ENCODE results near the gene EFCAB13. TPM values are rescaled to one million over a fixed set of nuclear protein-coding genes. Genes with fewer than 3 reads are reported as not detected.
A peak's percentile ranks its signal among the peaks of the same experiment; 100 is the strongest.

EFCAB13 gene
- total RNA-seq, 6 donors from 2014 or later: 3.2 to 21.0 (median 8.1) TPM

DNA sequence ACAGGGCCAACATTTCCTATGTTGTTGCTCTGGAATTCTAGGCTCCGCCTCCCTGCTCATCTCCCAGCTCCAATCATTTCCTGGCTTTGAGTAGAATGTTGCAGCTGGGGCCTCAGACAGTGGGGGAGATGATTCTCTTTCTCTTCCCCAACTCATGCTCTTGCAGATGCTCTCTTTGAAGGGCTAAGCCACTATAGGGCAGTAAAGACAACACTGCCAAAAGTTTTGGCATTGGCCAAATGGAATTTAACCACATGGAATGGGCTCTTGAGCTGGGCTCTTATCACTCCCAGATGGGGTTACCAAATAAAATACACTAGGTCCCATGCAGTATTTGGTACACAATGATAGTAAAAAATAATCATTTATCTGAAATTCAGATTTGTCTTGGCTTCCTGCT, 19.6 kb upstream of the EFCAB13 start:
- Histone ChIP-seq H3K9me3 (peaks cover 0 to 5% (median 0%) of the 10 kb centered on the region in 4 donors), H3K4me1 (peaks cover 12 to 20% (median 15%) of the 10 kb centered on the region in 4 donors), H3K27ac (no peak overlapping the region), H3K4me3 (no peak overlapping the region), H3K27me3 (no peaks in the 10 kb centered on the region), H3K36me3 (no peaks in the 10 kb centered on the region)
- TF ChIP-seq POLR2A (IDR thresholded peaks at IDR 0.05): no peak
- no peak for TF ChIP-seq POLR2AphosphoS5 (IDR thresholded peaks at IDR 0.05)
- TF ChIP-seq EP300 (IDR thresholded peaks at IDR 0.05): no peak
- TF ChIP-seq, protein P1, sequence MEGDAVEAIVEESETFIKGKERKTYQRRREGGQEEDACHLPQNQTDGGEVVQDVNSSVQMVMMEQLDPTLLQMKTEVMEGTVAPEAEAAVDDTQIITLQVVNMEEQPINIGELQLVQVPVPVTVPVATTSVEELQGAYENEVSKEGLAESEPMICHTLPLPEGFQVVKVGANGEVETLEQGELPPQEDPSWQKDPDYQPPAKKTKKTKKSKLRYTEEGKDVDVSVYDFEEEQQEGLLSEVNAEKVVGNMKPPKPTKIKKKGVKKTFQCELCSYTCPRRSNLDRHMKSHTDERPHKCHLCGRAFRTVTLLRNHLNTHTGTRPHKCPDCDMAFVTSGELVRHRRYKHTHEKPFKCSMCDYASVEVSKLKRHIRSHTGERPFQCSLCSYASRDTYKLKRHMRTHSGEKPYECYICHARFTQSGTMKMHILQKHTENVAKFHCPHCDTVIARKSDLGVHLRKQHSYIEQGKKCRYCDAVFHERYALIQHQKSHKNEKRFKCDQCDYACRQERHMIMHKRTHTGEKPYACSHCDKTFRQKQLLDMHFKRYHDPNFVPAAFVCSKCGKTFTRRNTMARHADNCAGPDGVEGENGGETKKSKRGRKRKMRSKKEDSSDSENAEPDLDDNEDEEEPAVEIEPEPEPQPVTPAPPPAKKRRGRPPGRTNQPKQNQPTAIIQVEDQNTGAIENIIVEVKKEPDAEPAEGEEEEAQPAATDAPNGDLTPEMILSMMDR (IDR thresholded peaks at IDR 0.05): no peak
- ATAC-seq (ENCODE audit: low FRiP score in 2 of 2) (no peak), DNase-seq (no peak)
- WGBS, 2 donors: 86 to 93% methylated on average over 1 of the region's 1 CpG

DNA sequence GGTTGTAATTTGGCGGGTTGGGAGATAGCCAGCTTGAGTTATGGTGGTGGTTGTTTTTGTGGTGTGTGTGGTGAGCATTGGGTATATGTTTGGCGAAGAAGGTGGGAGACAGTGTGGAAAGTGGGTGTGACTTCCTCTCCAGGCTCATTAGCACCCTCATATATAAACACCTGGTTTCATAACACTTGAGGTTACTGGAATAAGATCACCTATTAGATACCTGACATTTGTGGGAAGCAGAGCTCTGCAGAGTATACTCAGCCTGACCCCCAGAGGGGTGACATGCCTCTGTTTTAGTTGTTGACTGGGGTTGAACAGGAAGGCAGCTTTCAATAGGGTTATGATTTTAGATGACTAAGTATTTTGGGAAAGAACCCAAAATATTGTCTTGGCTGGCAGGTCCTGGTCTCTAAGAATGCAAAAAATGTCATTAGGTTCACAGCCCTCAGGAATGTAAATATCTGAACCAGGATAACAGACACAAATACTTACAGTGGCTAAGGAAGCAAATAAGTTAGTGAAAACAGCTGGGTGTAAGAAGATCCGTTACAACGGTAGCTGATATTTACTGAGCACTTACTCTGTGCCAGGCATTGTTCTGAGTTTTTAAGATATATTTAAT, 18.3 kb upstream of the EFCAB13 start:
- Histone ChIP-seq H3K27me3 (no peaks in the 10 kb centered on the region), H3K36me3 (no peaks in the 10 kb centered on the region), H3K27ac (peak overlapping the region; percentile 39 to 64 (median 48)), H3K4me1 (peaks cover 12 to 20% (median 15%) of the 10 kb centered on the region in 4 donors), H3K9me3 (peaks cover 0 to 5% (median 0%) of the 10 kb centered on the region in 4 donors), H3K4me3 (no peak overlapping the region)
- DNase-seq: no peak
- ATAC-seq (ENCODE audit: low FRiP score in 2 of 2): peak; percentile 38 to 88
- WGBS, 2 donors: 39 to 50% methylated on average over 4 of the region's 4 CpGs
- TF ChIP-seq POLR2AphosphoS5 (IDR thresholded peaks at IDR 0.05) (no peak), EP300 (IDR thresholded peaks at IDR 0.05) (no peak), POLR2A (IDR thresholded peaks at IDR 0.05) (no peak)
- TF ChIP-seq, protein P1 (IDR thresholded peaks at IDR 0.05): no peak

DNA sequence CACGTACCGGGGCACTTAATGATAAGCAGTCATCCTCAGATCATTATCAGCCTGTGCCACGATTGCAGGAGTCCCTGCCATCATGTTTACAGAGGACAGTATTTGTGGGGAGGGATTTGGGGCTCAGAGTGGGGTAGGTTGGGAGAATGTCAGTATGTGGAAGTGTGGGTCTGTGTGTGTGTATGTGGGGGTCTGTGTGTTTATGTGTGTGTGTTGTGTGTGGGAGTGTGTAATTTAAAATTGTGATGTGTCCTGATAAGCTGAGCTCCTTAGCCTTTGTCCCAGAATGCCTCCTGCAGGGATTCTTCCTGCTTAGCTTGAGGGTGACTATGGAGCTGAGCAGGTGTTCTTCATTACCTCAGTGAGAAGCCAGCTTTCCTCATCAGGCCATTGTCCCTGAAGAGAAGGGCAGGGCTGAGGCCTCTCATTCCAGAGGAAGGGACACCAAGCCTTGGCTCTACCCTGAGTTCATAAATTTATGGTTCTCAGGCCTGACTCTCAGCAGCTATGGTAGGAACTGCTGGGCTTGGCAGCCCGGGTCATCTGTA, 13.5 kb upstream of the EFCAB13 start:
- ATAC-seq (ENCODE audit: low FRiP score in 2 of 2) (no peak), DNase-seq (no peak)
- Histone ChIP-seq H3K36me3 (no peaks in the 10 kb centered on the region), H3K9me3 (no peaks in the 10 kb centered on the region), H3K4me3 (no peak overlapping the region), H3K27ac (no peak overlapping the region), H3K27me3 (no peaks in the 10 kb centered on the region), H3K4me1 (peaks cover 10 to 16% (median 13%) of the 10 kb centered on the region in 4 donors)
- no peak for TF ChIP-seq EP300 (IDR thresholded peaks at IDR 0.05)
- no peak for TF ChIP-seq POLR2AphosphoS5 (IDR thresholded peaks at IDR 0.05)
- TF ChIP-seq, protein P1 (IDR thresholded peaks at IDR 0.05): no peak
- no peak for TF ChIP-seq POLR2A (IDR thresholded peaks at IDR 0.05)
- WGBS, 2 donors: 60 to 73% methylated on average over 4 of the region's 4 CpGs

DNA sequence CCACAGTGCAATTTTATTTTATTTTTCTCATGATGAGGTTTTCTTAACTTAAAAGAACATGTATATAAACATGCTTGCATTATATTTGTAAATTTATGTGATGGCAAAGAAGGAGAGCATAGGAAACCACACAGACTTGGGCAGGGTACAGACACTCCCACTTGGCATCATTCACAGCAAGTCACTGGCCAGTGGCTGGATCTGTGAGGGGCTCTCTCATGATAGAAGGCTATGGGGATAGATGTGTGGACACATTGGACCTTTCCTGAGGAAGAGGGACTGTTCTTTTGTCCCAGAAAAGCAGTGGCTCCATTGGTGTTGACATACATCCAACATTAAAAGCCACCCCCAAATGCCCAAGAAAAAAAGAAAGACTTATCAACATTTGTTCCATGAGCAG, 12.3 kb upstream of the EFCAB13 start:
- Histone ChIP-seq H3K27ac (no peak overlapping the region), H3K9me3 (no peaks in the 10 kb centered on the region), H3K36me3 (no peaks in the 10 kb centered on the region), H3K4me3 (no peak overlapping the region), H3K27me3 (no peaks in the 10 kb centered on the region), H3K4me1 (peaks cover 6 to 11% (median 8%) of the 10 kb centered on the region in 4 donors)
- no peak for ATAC-seq (ENCODE audit: low FRiP score in 2 of 2)
- no peak for DNase-seq
- no peak for TF ChIP-seq POLR2AphosphoS5 (IDR thresholded peaks at IDR 0.05)
- no peak for TF ChIP-seq EP300 (IDR thresholded peaks at IDR 0.05)
- no peak for TF ChIP-seq POLR2A (IDR thresholded peaks at IDR 0.05)
- TF ChIP-seq, protein P1 (IDR thresholded peaks at IDR 0.05): no peak

Data from upper lobe of left lung (tissue), 6 donors.